HG03342 (cell line): ENCODE measurements around the gene TSPAN18.

ENCODE experiments used
- ATAC-seq: cut with Tn5 transposase; IDR thresholded peaks from one replicate; pipeline ENCODE4 v1.9.1; 2021; ENCODE audit warnings: mild to moderate bottlenecking, moderate library complexity; ENCODE audit not compliant: unreplicated experiment

TSPAN18 gene

DNA sequence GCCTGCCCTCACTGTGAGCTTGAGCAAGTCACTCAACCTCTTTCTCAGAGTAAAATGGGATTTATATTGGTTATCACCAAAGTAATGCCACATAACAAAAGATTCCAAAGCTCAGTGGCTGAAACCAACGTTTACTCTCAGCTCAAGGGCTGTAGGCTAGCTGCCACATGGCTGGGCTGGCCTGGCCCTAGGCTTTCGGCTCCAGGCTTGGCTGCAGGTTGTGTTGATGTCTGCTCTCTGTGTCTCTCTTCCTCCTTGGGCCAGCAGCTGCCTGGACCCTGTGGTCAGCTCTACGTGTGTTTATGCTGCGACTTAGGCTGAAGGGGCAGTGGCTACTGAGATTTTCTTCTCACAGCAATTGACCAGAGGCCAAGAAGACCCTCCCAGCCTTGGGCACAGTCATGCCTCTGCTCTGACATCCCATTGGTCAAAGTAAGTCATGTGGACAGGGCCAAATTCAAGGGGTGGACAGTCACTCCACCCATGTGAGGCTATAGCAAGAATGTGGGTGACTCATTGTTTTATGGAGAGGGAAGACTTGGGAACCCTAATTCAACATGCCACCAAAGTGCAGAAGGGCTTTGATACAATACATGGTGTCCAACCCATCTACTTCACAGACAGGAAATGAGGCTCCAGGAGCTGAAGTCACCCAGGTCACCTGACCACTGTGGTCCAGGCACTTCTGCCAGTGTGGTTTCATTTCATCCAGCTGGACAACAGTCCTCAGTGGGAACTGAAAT, 90.6 kb downstream of the TSPAN18 start:
- no peak for ATAC-seq

DNA sequence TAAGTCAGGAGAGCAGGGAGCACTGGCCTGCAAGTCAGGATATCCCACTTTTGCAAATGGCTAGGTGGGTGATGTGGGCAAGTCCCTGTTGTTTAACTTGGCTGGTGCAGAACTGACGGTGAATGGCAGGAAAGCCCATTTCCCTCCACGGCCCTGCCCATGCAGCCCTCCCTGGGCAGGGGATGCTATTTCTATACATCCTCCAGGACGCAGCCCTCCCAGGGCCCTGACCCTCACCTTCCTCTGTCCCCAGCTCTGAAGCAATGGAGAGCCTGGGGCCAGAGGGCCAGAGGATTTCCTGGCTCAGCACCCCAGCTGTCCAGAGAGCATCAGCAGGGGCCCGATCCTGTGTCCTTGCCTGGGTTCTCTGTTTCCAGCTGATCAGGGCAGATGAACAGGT, 91.3 kb downstream of the TSPAN18 start:
- no peak for ATAC-seq

GRCh38 chr11:44819346-44819745, 92.6 kb downstream of the TSPAN18 start:
- ATAC-seq, result no peak

DNA sequence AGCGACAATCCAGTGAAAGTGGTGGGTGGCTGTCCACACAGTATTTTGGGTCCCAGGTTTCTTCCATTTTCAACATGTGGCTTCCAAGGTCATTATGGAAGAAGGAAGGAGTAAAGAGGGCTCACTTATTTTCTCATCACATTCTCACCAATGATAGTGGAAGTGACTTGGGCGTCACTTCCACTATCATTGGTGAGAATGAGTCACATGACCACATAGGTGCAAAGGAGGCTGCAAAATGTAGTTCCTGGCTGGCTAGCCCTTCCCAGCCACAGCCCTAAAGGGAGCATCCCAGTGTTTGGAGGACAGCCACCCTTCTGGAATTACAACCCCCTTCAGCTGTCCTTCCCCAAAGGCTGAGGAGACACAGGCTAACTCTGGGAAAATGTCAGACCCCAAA, 95.6 kb downstream of the TSPAN18 start:
- no peak for ATAC-seq

DNA sequence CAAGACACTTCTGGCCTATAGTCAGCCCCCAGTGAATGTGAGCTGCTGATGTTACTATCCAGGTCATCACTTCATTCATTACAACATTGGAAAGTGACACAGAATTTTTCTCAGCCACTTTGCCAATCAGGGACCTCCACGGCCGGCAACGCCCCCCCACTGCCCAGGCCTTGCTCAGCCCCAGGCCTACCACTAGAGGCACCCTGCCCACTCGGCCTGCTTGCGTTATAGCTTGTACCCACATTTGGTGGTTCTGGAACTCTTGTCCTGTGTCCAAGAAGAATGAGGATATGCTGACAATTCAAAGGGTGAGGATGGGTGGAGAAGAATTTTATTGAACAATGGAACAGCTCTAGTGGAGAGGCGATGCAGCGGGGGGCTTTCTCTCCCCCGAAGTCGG, 96.2 kb downstream of the TSPAN18 start:
- no peak for ATAC-seq

GRCh38 chr11:44823868-44824267, 97.1 kb downstream of the TSPAN18 start:
- ATAC-seq, result no peak

DNA sequence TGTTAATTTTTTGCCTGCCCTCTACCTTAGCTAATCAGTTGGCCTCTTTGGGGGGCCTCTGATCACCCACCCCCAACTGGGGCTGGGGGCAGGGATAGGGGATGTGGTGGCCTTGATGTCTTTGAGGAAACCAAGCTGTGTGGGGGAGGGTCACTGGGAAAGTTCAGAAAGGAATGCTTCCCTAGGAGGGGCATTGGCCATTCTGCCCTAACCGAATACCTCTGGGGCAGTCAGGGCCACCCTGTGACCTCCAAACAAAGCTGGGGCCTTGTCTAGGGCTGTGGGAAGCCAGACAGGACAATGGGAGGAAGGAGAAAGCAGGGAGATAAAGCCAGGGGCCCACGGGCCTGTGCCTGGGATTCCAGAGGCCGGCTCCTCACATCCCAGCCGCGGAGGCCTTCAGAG, 97.5 kb downstream of the TSPAN18 start:
- no peak for ATAC-seq

- ATAC-seq, result no peak
Observed at GRCh38 chr11:44825058-44825785, 98.5 kb downstream of the TSPAN18 start.

DNA sequence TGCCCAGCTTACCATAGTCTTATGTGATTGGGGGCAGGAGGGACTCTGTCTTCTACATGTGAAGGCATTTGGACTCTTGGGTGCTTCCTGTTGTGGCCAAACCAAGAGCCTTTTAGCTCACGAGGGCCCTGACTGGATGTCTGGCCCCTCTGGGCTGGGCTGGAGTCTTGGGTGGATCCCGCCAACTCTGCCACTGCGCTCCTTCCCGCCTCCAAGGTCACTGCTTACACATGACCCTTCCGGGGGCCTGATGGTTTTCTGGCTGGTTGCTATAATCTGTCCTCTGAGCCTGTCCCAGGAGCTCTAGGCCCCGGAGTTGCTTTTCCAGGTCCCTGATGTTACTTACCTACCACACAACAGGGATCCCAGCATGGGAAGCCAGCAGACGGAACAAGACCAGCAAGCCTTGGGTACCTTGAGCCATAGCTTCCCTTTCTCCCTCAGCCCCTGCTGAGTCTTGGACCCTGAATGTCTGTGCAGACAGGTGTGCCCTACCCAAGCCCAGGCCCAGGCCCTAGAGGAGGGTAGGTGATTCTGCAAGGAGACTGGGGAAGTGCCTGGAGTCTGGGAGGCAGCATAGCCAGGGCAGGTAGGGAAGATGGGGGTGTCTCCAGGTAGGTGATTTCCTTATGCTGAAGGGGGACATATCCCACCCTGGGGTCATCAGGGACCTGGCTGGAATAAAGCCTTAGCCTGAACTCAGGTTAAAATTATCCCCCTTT, 100.3 kb downstream of the TSPAN18 start:
- ATAC-seq, result no peak

DNA sequence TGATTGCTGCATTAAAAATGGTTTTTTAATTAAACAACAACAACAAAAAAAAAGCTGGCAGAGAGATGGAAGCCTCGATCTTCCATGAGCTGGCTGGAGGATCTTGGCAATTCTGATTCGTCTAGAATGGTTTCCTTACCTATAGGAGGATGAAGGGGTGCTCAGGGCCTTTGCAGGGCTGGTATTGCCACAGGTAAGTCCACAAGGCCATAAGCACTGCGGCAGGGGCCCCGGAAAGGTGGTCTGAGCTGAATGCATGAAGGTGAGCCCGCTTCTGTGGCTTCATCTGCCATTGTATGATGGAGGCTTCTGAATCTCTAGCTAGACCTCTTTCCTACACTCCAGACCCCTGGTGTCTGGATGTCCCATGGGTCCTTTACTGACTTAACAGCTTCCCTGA, 101.5 kb downstream of the TSPAN18 start:
- ATAC-seq, result no peak

- no peak for ATAC-seq
Observed at GRCh38 chr11:44829838-44830237, 103.1 kb downstream of the TSPAN18 start.

DNA sequence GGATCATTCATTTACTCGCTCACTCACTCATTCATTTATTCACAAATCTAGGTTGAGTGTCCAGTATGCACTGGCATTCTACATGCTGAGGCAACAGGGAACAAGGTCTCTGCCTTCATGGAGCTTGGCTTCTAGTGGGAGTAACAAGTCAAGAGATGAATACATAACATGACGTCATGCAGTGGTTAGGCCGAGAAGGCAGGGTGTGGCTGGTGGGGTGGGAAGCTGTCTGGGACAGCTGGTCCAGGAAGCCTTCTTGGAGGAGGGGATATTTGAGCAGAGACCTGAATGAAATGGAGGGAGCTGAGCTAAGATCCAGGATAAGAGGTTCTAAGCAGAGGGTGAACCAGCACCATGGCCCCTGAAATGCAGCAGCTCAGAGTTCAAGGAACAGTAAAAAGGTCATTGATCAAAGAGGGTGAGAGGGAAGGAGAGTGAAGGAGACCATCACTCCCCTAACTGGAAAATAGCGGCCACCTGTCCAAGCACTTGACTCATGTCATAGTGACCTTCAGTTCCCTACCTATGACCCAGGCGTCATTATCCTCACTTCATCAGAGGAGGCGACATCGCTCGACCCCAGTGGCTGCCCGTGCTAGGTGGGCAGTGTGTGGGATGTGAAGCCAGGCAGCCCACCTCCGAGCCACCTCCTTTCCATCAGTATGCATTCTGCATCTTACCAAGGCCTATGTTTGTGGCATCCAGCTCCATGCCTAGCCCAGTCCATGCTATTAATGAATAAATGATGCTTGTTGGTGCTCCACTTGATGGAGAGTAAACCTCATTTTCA, 105.0 kb downstream of the TSPAN18 start:
- no peak for ATAC-seq

DNA sequence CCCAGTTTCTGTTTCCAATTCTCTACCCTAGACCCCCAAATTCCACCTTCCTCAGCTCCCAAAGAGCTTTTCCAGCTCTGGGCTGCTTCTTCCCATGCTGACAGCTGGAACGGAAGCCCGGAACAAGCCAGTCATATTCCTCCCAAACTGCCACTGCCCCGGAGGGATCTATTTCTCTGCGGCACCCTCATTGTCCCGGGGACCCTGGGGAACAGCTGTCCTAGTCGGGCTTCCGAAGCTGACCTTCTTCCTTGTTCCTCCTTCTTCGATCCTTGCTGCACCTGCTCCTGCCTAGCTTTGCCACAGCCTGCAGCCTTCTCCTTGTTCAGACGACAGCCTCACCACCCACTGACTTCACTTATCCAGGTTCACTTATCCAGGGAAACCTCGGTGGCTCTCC, 105.7 kb downstream of the TSPAN18 start:
- ATAC-seq, result no peak

- ATAC-seq, result no peak
Observed at GRCh38 chr11:44833221-44833876, 106.6 kb downstream of the TSPAN18 start.

- no peak for ATAC-seq
Observed at GRCh38 chr11:44833877-44834452, 107.2 kb downstream of the TSPAN18 start.

- no peak for ATAC-seq
Observed at GRCh38 chr11:44834846-44835245, 108.1 kb downstream of the TSPAN18 start.

- ATAC-seq, result no peak
Observed at GRCh38 chr11:44835296-44835695, 108.5 kb downstream of the TSPAN18 start.

- ATAC-seq, result no peak
Observed at GRCh38 chr11:44835938-44836337, 109.2 kb downstream of the TSPAN18 start.

DNA sequence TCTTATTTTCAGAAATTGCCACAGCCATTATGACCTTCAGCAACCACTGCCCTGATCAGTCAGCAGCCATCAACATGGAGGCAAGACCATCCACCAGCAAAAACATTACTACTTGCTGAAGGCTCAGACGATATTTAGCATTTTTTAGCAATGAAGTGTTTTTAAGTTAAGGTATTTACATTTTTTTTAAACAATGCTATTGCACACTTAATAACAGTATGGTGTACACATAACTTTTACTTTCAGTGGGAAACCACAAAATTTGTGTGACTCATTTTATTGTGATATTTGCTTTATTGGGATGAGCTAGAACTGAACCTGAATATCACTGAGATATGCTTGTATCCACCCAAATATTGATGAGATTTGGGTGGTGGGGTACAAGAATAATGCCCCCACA, 110.9 kb downstream of the TSPAN18 start:
- no peak for ATAC-seq

DNA sequence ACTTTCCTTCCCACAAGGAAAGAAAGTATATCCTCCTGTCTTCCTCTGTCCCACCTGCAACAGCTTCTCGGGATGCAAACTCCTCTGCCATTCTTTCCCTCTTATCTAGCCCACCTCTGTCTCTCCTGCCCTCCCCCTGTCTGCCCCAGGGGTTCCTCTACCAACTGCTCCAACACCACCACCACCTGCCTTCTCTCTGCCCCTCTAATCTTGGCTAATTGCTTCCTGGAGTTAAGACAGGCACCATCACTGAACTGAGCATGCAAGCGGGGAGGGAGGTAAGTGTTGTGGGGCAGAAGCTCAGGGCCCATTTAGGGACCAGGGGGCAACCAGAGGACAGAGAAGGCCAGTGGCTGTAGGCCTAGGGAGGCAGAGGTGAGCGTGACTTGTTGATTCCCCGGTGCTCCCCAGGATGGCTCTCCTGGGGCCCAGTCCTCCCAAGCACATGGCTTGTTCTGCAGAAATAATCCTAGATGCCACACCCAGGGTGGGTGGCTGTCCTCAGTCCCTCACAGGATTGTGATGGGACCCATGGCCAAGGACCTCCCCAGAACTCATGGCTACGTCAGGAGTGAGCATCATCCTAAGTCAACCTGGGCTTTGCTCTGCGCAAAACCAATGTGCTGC, 112.8 kb downstream of the TSPAN18 start:
- ATAC-seq, result no peak
